Stomach (tissue), 4 donors: ENCODE measurements around the gene UBE2O.

ENCODE experiments used
- EP300 ChIP-seq: sonication (generic); formaldehyde crosslinking; IDR thresholded peaks from one replicate; pipeline ENCODE4 v1.6.1; 2017; ENCODE audit warnings: antibody characterized with exemption
- POLR2AphosphoS5 ChIP-seq, 3 donors: sonication (generic); formaldehyde crosslinking; IDR thresholded peaks; one replicate each; pipeline ENCODE4 v1.6.1; 2016; ENCODE audit warnings: antibody characterized with exemption in 3 of 3
- TF ChIP-seq, protein P1 (sequence below), 7 experiments: fragments of 450-650 bp in 4 of 7; fragments of 200-600 bp in 3 of 7; sonication (generic) in 3 of 7; IDR thresholded peaks; one replicate each; pipeline ENCODE4 v1.5.1; 2016 to 2019; ENCODE audit warnings: antibody characterized with exemption in 7 of 7, control low read depth in 2 of 7, mild to moderate bottlenecking in 1 of 7

DNA sequence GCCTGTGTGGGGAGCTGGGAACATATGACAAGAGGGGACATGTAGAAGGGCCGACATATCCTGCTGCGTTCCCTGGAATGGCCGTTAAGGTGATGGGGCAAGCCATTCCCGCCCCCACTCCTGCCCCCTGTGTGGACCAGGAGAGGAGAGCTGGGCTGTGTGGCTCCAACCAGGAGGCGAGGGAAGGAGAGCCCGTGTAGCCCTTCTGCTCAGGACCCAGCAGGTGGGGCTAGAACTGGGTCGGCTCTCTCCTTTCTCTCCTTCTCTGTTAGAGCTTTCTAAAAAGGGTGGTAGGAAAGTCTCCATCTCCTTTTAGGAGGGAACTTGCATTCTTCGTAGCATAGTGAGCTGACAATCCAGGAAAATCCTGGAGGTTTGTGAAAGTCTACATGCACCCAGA is 55.8 kb downstream of the UBE2O start:
- TF ChIP-seq POLR2AphosphoS5 (IDR thresholded peaks at IDR 0.05): no peak
- no peak for TF ChIP-seq EP300
- TF ChIP-seq, protein P1, sequence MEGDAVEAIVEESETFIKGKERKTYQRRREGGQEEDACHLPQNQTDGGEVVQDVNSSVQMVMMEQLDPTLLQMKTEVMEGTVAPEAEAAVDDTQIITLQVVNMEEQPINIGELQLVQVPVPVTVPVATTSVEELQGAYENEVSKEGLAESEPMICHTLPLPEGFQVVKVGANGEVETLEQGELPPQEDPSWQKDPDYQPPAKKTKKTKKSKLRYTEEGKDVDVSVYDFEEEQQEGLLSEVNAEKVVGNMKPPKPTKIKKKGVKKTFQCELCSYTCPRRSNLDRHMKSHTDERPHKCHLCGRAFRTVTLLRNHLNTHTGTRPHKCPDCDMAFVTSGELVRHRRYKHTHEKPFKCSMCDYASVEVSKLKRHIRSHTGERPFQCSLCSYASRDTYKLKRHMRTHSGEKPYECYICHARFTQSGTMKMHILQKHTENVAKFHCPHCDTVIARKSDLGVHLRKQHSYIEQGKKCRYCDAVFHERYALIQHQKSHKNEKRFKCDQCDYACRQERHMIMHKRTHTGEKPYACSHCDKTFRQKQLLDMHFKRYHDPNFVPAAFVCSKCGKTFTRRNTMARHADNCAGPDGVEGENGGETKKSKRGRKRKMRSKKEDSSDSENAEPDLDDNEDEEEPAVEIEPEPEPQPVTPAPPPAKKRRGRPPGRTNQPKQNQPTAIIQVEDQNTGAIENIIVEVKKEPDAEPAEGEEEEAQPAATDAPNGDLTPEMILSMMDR (IDR thresholded peaks at IDR 0.05): no peak
